GM18526 (cell line): ENCODE data around the gene ATAD3A.

Experiments used
- POLR2A ChIP-seq: IDR thresholded peaks from 3 replicates; pipeline ENCODE4 v1.6.1; 2011; ENCODE audit not compliant: insufficient read length; ENCODE audit errors: extremely low read depth

ATAD3A gene

DNA sequence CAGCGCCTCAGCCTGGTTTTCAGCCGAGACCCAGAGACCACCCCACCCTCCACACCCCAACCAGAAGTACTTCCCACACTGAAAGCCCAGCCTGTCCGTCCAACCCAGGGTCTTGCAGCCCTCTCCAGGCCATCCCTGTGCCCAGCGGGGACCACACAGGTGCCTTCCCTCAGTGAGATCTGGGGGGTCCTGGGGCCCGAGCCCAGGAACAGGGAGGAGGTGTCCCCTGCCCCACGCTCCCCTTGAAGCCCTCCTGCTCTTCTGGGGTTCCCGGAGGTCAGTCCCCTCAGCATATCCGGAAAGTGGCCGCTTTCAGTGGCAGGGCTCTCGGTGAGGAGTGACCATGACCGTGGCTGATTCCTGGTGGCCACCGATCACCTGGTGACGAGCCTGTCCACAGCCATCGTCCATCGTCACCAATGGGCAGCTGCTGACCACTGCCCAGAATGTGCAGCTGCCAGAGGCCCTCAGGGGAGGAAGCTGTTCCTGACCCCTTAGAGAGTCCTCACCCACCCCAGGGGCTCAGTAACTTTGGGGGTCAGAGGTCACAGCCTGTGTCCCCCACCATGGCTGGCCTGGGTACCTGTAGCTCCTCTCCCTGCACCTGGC lies 25.1 kb downstream of the ATAD3A start:
- no peak for TF ChIP-seq POLR2A

DNA sequence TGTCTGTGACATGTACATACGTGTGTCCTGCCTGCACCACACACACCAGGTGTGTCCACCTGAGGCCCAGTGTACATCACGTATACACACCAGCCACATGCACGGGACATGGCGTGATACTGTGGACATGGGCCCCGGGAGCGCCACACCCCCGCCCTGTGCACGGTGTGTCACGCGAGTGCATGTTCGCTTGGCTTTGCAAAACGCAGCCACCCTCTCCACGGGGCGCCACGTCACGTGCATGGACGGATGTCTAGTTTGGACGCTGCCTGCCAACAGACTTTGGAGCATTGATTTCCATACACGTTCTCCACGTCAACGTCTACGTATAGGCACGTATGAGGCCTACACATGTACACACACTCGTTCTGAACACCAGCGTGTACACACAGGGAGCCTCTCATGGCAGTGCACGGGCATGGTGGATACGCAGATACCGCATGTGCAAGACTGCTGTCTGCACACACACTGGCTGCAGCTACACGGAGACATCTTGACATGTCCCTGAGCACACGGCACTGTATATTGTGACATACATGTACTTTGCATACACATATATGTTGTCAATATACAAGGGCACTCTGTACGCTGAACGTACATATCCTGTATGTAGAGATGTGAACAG lies 25.8 kb downstream of the ATAD3A start:
- no peak for TF ChIP-seq POLR2A

DNA sequence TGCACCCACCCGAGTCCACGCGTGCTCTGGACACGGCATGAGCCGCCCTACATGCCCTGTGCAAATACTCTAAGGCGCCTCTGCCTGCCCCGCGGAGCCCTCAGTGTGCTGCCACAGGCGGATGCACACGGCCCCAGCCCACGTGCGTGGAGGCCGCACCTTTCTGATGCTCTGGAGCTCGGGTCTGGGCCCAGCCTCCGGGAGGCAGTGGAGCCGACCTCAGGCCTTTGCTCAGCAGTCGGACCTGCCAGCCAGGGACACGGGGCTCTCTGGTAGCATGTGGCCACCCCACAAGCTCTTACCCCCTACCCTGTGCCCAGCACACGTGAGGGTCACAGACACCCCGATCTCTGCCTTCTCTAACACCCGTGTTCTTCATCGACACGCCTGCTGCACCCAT lies 26.4 kb downstream of the ATAD3A start:
- TF ChIP-seq POLR2A = no peak

DNA sequence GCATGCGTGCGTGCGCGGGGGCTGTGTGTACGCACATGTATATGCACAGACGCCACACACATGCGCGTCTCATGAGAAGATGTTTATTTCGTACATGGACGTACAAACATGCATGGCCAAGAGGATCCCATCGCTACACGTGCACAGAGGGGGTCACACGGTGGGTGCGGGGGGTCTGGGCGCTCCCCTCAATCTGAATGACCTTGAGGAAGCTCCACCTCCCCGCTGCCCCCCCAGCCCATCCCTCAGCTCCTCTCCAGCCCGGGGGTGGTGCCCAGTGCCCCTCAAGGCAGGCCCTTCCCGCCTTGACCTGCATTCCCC lies 27.0 kb downstream of the ATAD3A start:
- no peak for TF ChIP-seq POLR2A

DNA sequence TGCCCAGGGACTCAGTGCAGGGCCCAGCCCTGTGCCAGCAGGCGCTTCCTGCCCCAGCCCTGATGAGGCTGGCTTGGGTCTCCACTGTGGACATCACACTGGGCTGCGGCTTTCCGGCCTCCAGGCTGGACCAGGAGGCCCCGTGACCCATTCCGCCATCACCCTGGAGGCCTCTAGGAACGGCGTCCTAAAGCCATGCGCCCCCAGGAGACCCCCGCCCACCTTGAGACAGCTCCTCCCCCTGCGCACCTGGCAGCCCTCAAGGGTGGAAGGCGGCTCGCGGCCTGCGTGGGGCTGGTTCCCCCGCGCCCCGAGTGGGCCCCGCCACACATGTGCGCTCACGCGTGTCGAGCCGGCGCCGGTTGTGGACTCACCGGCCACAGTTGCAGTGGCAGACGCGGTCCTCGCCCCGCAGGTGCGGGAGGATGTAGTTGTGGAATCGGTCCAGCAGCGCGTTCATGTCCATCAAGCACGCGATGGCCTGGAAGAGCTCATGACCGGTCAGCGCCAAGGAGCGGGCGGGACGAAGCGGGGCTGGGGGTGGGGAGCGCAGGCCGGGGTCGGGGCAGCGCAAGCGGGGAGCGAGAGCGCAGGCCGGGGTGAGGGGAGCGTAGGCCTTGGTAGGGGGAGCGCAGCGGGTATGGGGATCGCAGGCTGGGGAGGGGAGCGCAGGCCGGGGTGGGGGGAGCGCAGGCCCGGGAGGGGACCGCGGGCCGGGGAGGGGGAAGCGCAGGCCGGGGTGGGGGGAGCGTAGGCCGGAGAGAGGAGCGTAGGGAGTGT lies 27.5 kb downstream of the ATAD3A start:
- TF ChIP-seq POLR2A = no peak

DNA sequence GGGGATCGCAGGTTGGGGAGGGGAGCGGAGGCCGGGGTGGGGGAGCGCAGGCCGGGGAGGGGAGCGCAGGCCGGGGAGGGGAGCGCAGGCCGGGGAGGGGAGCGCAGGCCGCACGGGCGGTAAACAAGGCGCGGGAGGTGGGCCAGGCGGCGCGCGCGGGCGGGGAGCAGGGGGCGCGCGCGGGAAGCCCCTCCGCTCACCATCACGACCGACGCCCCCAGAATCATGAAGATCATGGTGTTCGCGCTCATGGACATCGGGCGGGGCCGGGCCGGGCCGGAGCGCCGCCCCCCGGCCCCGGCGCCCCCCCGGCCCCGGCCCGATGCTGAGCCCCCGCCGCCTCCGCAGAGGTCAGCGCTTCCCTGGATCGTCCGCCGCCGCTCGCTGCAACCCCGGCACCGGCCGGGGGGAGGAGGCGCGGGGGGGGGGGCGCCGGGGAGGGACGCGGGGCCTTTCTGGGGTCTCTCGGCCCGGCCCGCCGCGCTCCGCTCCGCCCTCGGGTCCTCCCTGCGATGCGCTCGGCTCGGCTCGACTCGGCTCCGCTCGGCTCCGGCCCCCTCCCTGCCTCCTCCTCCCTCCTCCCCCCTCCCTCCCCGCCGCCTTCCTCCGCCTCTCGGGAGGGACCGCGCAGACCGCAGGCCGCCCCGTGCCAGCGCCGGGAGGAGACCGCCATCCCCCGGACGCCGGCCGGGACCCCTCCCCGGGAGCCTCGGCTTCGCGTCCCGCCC lies 28.3 kb downstream of the ATAD3A start, which contains the start of gene TMEM240:
Gene TMEM240, minus strand, starts transcription at position 535 of the 728 bp plus-strand sequence. Its CDS starts 278 bp downstream, at position 257.
- TF ChIP-seq POLR2A = no peak

DNA sequence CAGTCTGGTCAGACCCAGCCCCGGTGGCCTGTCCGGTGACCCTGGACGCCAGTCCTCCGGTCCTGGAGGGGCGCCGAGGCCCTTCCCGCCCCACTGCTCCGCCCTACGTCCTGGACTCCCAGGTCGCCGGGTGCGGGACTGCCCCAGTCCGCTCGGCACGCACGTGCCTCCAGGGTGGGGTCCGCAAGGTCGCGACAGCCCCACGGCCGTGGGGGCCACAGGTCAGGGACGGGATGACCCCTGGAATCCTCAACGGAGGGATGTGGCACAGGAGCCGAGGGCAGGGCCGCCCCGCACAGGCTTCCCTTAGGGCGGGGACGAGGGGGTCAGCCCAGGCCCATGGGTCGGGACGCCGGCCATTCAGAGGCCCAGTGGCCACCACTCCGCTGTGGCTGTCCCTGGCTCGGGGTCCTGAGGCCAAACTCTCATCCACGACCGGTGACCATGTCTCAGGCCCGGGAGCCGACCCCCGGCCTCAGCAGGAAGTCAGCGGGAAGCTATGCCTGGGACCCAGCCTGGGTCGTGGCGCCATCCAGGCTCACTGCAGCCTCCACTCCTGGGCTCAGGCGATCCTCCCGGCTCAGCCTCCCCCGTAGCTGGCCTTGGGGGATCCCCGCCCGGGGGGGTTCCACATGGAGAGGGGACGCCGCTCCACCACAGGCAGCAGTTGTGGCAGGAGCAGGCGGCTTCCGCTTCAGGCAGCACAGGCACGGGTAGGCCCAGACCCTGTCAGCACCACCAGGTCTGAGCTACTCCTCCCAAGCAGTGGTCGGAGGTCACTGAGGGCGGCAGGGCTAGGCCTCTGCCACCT lies 29.1 kb downstream of the ATAD3A start:
- no peak for TF ChIP-seq POLR2A

DNA sequence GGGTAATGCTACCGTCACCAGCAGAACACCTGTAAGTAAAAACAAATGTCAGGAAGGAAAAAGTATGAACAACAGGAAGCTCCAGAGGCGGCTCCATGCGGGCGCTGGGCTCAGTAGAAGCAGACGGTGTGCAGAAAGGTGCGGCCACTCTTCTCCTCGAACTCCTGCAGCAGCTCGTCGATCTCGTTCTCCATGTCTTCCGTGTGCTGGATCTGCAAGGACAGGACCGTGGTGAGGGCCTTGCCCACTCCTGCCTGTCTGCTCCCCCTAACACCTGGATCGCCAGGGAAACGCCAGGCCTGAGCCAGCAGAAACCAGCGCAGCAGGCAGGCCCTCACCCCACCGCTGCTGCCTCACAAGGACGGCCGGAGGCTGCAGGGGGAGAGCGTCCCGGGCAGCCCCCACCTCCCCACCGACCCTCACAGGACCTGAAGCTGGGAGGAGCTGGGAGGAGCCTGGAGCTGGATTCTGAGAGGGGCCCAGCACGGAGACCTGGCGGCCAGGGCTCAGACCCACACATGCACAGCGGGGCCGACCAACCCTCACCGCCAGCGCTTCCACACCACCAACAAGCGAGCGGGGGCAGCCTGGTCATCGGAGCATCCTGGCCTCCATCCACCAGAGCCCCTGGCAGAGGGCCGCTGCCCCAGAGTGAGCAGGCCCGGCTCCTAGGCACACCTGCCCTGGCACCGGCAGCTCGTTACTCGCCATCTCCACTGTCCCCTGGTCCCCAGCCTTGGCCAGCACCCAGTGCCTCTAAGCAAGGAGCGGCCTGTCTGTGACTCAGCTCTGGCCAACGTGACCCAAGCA lies 30.2 kb downstream of the ATAD3A start:
- TF ChIP-seq POLR2A = no peak

DNA sequence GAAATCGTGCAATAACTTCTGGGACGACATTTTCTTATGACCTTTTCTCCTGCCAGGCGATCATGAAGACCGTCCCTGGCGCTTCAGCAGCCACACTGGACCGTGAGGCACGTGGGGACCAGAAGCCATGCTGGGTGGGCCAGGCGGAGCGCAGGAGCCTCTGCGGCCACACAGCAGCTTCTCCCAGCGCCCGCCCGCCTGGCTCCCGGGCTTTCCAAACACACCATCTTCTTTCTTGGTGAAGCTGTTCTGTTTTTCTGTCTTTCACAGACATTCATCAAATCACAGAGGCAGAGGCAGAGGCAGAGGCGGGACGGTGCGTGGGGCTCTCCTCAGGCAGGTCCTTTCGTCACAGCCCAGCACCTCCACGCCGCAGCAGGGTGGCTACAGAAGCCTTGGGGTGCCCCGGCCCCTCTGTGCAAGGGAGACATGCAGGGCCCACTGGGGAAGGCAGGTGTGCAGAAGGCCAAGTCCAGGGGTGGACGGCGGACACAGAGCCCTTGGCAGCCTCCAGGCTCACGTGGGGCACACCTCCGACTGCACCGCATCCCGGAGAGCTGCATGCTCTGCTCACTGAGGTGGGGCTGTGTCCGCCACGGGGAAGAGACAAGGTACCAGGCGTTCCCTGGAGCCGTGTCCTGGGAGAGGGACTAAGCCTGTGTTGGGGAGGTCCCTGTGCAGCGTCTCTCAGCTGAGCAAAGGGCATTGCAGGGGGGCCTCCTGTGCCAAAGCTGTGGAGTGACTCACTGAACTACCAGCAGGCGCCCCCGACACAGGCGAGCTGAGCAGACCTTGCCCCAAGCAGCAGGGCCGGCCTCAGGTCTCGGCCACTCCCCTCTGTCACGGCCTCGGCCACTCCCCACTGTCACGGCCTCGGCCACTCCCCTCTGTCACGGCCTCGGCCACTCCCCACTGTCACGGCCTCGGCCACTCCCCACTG lies 31.1 kb downstream of the ATAD3A start:
- no peak for TF ChIP-seq POLR2A

DNA sequence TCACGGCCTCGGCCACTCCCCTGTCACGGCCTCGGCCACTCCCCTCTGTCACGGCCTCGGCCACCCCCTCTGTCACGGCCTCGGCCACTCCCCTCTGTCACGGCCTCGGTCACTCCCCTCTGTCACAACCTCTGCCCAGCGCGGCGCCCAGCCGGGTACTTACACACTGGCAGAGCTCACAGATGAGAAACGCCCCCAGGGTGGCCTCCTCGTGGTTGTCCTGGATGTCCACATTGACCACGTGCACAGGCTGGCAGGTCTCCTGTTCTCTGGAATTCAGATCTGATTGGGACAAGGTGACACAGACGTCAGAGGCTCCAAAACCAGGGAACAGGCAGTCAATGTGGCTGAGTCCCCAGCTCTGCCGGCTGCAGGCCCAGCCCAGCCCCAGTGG lies 31.7 kb downstream of the ATAD3A start:
- TF ChIP-seq POLR2A = no peak

DNA sequence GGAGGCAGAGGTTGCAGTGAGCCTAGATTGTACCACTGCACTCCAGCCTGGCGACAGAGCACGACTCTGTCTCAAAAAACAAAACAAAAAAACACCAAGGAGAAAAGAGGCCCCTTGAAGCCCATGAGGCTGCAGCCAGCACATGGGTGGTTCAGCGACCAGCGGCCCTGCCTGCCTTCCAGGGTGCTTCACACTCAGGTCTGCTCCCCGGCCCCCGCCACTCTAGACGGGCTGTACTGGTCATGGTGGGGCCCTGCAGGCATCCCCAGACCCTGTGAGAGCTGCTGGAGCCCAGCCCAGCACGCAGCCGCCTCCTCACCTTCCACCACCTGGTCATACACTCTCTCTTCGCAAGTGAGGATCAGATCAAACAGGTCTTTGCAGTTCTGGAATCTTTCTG lies 32.6 kb downstream of the ATAD3A start:
- TF ChIP-seq POLR2A = no peak

DNA sequence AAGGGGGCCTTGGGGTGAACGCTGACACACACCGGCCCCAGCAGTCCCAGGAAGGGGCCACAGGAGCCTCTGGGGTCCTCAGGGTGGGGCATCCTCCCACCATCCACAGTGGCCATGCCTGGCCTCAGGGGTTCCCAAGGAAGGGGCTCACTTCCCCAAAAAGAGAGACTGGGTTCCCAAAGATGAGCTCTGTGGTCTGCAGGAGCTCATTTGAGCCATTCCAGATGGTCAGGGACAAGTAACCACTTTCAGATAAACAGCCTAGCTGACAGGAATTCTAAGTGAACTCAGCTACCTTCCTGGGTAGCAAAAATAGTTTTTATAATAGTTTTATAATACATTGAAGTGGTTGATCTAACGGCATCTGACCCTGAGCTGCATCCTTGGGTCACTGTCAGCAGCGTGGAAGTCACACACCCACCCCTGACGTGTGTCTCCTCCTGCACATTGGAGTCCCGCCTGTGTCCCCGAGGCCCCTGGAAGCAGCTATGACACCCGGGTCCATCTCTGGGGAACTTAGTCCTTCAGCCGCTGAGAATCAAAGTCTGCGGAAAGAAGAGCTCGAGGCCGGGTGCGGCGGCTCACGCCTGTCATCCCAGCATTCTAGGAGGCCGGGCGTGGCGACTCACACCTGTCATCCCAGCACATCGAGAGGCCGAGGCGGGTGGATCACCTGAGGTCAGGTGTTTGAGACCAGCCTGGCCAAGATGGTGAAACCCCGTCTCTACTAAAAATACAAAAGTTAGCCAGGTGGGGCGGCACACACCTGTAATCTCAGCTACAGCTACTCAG lies 34.2 kb downstream of the ATAD3A start:
- no peak for TF ChIP-seq POLR2A
